Endothelial cell of hepatic sinusoid (primary cell): ENCODE results near the gene CAMK1.

Source experiments
- in situ Hi-C: cut with HindIII; loops from 2 replicates; pipeline ENCODE4 v1.10.0; 2017; ENCODE audit warnings: low sequenced_read_pairs

The CAMK1 gene

DNA sequence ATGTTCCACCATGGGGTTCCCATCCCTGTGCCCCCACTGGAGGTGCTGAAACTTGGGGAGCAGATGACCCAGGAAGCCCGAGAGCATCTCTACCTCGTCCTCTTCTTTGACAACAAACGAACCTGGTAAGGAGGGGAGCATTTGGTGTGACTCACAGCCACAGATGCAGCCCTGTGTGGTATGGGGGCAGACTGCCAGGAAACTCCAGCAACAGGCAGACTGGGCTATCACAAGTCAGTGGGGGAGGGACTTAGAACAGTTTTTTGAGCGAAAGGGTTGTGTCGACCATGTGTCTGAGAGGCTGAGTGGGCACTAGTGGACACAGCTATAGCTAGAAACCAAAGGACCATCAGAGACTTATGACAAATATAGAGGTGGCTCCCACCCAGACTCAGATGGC lies 23.4 kb downstream of the CAMK1 start:
- in situ Hi-C loops: no loop called here

- in situ Hi-C loops: no loop called here
Measured at GRCh38 chr3:9745521-9745920, 24.2 kb downstream of the CAMK1 start.

GRCh38 chr3:9744162-9744561 lies 25.6 kb downstream of the CAMK1 start:
- in situ Hi-C loops: no loop called here

- in situ Hi-C loops: no loop called here
Measured at GRCh38 chr3:9743548-9743947, 26.2 kb downstream of the CAMK1 start.

- in situ Hi-C loops: no loop called here
Measured at GRCh38 chr3:9742560-9742959, 27.2 kb downstream of the CAMK1 start.

GRCh38 chr3:9739181-9739580 lies 30.6 kb downstream of the CAMK1 start:
- in situ Hi-C loops: loop anchor here (5.0 kb wide), 2 partner anchors 47 to 68 kb away; no protein-coding TSS in a partner anchor

- in situ Hi-C loops: loop anchor here (5.0 kb wide), 2 partner anchors 45 to 70 kb away; no protein-coding TSS in a partner anchor
Measured at GRCh38 chr3:9736831-9737230, 32.9 kb downstream of the CAMK1 start.

DNA sequence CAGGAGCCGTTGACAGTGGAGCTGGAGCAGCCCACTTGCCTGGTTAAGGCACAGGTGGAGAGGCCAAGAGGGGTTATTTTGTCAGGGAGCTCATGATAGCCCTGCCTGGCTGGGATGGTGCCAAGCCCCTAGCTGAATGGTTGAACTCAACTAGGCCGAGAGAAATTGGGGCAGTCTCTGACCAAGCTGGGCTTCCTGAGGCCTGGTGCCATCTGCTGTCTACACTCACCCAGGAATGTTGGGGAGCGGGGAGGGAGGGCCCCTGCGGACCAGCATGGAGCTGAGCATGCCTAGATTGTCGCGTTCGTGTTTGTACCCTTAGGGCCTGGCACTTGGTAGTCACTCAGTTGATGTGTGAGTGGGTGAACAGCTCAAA lies 37.0 kb downstream of the CAMK1 start:
- in situ Hi-C loops: no loop called here

GRCh38 chr3:9732080-9732739 lies 37.5 kb downstream of the CAMK1 start:
- in situ Hi-C loops: no loop called here

- in situ Hi-C loops: no loop called here
Measured at GRCh38 chr3:9731206-9732079, 38.3 kb downstream of the CAMK1 start, which contains the start of gene BRPF1. Gene BRPF1, plus strand, starts transcription at chr3:9731735. Its CDS starts 2,406 bp downstream, at chr3:9734141.

DNA sequence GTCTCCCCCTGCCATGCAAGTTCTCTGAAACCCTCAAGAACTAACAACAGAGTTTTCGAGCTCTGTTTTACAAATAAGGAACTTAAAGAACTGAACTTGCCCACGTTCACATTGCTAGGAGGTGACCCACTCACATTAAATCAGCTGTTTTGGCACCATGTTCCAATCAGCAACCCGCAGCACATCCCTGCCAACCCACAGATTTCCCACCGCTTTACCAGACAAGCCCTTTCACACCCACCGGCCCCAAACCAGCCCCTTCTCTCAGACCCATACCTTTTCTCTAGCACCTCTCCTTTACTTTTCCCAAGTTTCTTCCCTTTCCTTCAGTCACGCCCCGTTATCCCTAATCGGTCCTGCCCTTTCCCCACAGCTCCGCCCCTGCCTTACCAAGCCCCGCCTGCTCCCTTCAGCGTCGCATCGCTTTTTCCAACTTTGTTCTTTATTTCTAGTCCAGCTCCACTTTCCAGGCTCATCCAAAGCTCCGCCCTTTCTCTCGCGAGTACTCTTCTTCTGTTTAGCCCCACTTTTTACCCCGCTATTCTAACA lies 39.0 kb downstream of the CAMK1 start:
- in situ Hi-C loops: no loop called here

DNA sequence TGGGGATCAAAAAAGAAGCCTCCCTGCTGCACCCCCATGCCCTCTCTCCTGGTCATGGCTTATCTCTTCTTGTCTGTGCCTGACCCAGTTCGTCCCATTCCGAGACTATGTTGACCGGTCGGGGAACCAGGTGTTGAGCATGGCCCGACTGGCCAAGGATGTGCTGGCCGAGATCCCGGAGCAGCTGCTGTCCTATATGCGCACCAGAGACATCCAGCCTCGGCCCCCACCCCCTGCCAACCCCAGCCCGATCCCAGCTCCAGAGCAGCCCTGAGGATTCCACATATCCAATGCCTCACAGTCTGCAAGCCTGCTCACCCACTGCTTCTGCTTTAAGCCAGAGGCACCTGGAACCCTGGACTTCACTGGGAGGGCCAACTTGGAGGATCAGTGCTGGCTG lies 40.3 kb downstream of the CAMK1 start:
- in situ Hi-C loops: no loop called here

GRCh38 chr3:9727743-9728142 lies 42.0 kb downstream of the CAMK1 start:
- in situ Hi-C loops: no loop called here

- in situ Hi-C loops: no loop called here
Measured at GRCh38 chr3:9727041-9727595, 42.6 kb downstream of the CAMK1 start.

- in situ Hi-C loops: no loop called here
Measured at GRCh38 chr3:9725775-9726515, 43.8 kb downstream of the CAMK1 start.

GRCh38 chr3:9721700-9722060 lies 48.1 kb downstream of the CAMK1 start:
- in situ Hi-C loops: no loop called here

- in situ Hi-C loops: no loop called here
Measured at GRCh38 chr3:9721015-9721699, 48.6 kb downstream of the CAMK1 start.

DNA sequence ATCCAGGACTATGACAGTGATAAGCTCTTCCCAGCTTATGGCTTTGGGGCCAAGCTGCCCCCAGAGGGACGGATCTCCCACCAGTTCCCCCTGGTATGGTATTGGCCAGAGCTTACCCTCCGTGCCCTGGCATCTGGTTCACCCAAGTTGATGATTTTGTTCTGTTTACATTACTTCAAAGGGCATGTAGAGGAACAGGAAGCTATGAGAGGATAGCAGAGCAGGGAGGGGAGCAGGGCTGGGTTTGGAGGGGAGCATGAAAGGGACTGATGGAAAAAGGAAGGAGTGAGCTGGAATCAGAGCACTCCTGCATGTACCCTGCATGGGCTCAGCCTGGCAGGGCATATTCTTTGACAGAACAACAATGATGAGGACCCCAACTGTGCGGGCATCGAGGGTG lies 51.6 kb downstream of the CAMK1 start:
- in situ Hi-C loops: no loop called here

DNA sequence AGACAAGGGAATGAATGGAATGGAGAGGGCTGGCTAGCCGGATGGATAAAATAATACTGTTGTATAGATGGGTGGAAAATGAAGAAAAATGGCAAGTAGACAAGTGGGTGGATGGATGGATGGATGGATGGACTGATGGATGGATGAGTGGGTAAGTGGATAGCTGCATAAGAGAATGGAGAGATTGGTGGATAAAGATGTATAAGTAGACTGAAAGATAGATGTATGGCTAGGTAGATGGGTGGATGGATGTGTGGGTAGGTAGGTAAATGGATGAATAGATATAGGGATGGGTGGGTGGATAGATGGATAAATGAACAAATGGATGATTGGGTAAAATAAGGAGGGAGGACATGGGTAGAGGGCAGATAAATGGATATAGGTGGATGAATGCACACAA lies 52.2 kb downstream of the CAMK1 start:
- in situ Hi-C loops: no loop called here

GRCh38 chr3:9716801-9717555 lies 52.8 kb downstream of the CAMK1 start:
- in situ Hi-C loops: no loop called here
